Upper lobe of left lung (tissue), 6 donors: ENCODE results near the gene ZNF816. TPM values are rescaled to one million over a fixed set of nuclear protein-coding genes. Genes with fewer than 3 reads are reported as not detected.
"Not testable (repeated sequence)": the region's sequence is repeated elsewhere in the genome, so short reads cannot be mapped to it uniquely, and the experiment has no call there.

Experiments used
- ATAC-seq, 2 donors: fragments of 200-7000 bp; cut with Tn5 transposase; one replicate each; pipeline ENCODE4 v1.9.1; 2022; ENCODE audit warnings: mild to moderate bottlenecking in 2 of 2, moderate library complexity in 2 of 2; ENCODE audit not compliant: low FRiP score in 2 of 2
- DNase-seq, 2 donors: peaks; one replicate each; pipeline ENCODE4 v3.0.0-alpha.2; 2019 to 2020
- H3K27ac ChIP-seq, 4 donors: fragments of 200-600 bp; sonication (generic); one replicate each; pipeline ENCODE4 v1.5.1; 2016 to 2019
- H3K27me3 ChIP-seq, 4 donors: fragments of 200-600 bp; sonication (generic); one replicate each; pipeline ENCODE4 v1.5.1; 2017 to 2019
- H3K36me3 ChIP-seq, 4 donors: fragments of 200-600 bp; sonication (generic); one replicate each; pipeline ENCODE4 v1.5.1; 2016 to 2019
- H3K4me1 ChIP-seq, 4 donors: fragments of 200-600 bp; sonication (generic); one replicate each; pipeline ENCODE4 v1.5.1; 2018 to 2019
- H3K4me3 ChIP-seq, 4 donors: fragments of 200-600 bp; sonication (generic); one replicate each; pipeline ENCODE4 v1.5.1; 2017 to 2019; ENCODE audit warnings: mild to moderate bottlenecking in 2 of 4, moderate library complexity in 1 of 4
- H3K9me3 ChIP-seq, 4 donors: fragments of 200-600 bp; sonication (generic); one replicate each; pipeline ENCODE4 v1.5.1; 2018 to 2019
- CTCF ChIP-seq, 6 experiments: fragments of 450-650 bp in 4 of 6; fragments of 200-600 bp in 2 of 6; sonication (generic) in 2 of 6; IDR thresholded peaks; one replicate each; pipeline ENCODE4 v1.5.1; 2016 to 2019; ENCODE audit warnings: antibody characterized with exemption in 6 of 6
- EP300 ChIP-seq, 4 donors: sonication (generic); formaldehyde crosslinking; IDR thresholded peaks; one replicate each; pipeline ENCODE4 v1.5.1; 2017; ENCODE audit warnings: antibody characterized with exemption in 4 of 4, control low read depth in 2 of 4
- POLR2A ChIP-seq, 4 donors: fragments of 450-650 bp; IDR thresholded peaks; one replicate each; pipeline ENCODE4 v1.5.1; 2016 to 2017; ENCODE audit warnings: antibody characterized with exemption in 4 of 4, mild to moderate bottlenecking in 2 of 4
- POLR2AphosphoS5 ChIP-seq, 2 donors: sonication (generic); formaldehyde crosslinking; IDR thresholded peaks; one replicate each; pipeline ENCODE4 v1.5.1; 2017; ENCODE audit warnings: antibody characterized with exemption in 2 of 2
- WGBS, 2 donors: methylation state at CpG; one replicate each; pipeline ENCODE4 v1.1.5; 2017 to 2018; 5-methylcytosine and 5-hydroxymethylcytosine counted together
- total RNA-seq, 6 donors: library from RNA; depleted of rRNA in 4 of 6; stranded (reverse); fragments of >200 nt in 4 of 6; gene quantifications; one replicate each; pipeline versions ENCODE4 v1.1.0 to v1.2.1, GENCODE V29; 2016 to 2021
- donor health status: DM: no; HTN: no; CAD: no; lungs with moderate emphysema.
- donor health status: DM: no; HTN: yes; CAD: no; lungs with severe emphysema.

Gene ZNF816
- total RNA-seq, 6 donors from 2014 or later, result 6.7 to 14.6 (median 8.8) TPM

- ATAC-seq, result no peak
- 91 to 95% methylated on average over 5 of the region's 5 CpGs for WGBS, 2 donors
These were observed 25.8 kb upstream of the ZNF816 start for GRCh38 chr19:52988506-52988905.

GRCh38 chr19:52987221-52987620 is 24.5 kb upstream of the ZNF816 start:
- Histone ChIP-seq H3K27me3 (no peaks in the 10 kb centered on the region), H3K4me1 (peaks cover 0 to 10% (median 3%) of the 10 kb centered on the region in 4 donors), H3K27ac (no peak overlapping the region), H3K4me3 (no peak overlapping the region), H3K9me3 (peaks cover 0 to 20% (median 11%) of the 10 kb centered on the region in 4 donors), H3K36me3 (peaks cover 0 to 47% (median 6%) of the 10 kb centered on the region in 4 donors)
- DNase-seq (no peak), ATAC-seq (no peak)
- TF ChIP-seq POLR2A (IDR thresholded peaks at IDR 0.05), result no peak
- no peak for TF ChIP-seq CTCF (IDR thresholded peaks at IDR 0.05)
- TF ChIP-seq POLR2AphosphoS5 (IDR thresholded peaks at IDR 0.05), result no peak
- TF ChIP-seq EP300 (IDR thresholded peaks at IDR 0.05), result no peak
- WGBS, 2 donors, result 88 to 89% methylated on average over 3 to 4 of the region's 4 CpGs

More at GRCh38 chr19:52988506-52988905, 25.8 kb upstream of the ZNF816 start:
- H3K4me1 ChIP-seq, result peaks cover 6 to 17% (median 11%) of the 10 kb centered on the region in 4 donors
- H3K4me3 ChIP-seq, result no peak overlapping the region
- peaks cover 0 to 20% (median 11%) of the 10 kb centered on the region in 4 donors for H3K9me3 ChIP-seq
- H3K27me3 ChIP-seq, result no peaks in the 10 kb centered on the region
- TF ChIP-seq EP300 (IDR thresholded peaks at IDR 0.05) (no peak), CTCF (IDR thresholded peaks at IDR 0.05) (no peak), POLR2AphosphoS5 (IDR thresholded peaks at IDR 0.05) (no peak), POLR2A (IDR thresholded peaks at IDR 0.05) (no peak)
- no peak for DNase-seq
- peaks cover 0 to 43% (median 6%) of the 10 kb centered on the region in 4 donors for H3K36me3 ChIP-seq
- H3K27ac ChIP-seq, result no peak overlapping the region

GRCh38 chr19:52983167-52983566 is 20.5 kb upstream of the ZNF816 start:
- not testable (repeated sequence) for ATAC-seq, DNase-seq, H3K27me3 ChIP-seq, H3K4me1 ChIP-seq, H3K27ac ChIP-seq, H3K4me3 ChIP-seq
- 81 to 91% methylated on average over 3 of the region's 3 CpGs for WGBS, 2 donors
- H3K9me3 ChIP-seq, result peaks cover 0 to 20% (median 11%) of the 10 kb centered on the region in 4 donors
- H3K36me3 ChIP-seq, result peaks cover 0 to 34% (median 6%) of the 10 kb centered on the region in 4 donors

GRCh38 chr19:52981329-52981728 is 18.6 kb upstream of the ZNF816 start:
- no peak for ATAC-seq
- Histone ChIP-seq H3K27ac (no peak overlapping the region), H3K27me3 (no peaks in the 10 kb centered on the region), H3K36me3 (peaks cover 0 to 26% (median 6%) of the 10 kb centered on the region in 4 donors), H3K4me1 (no peaks in the 10 kb centered on the region), H3K4me3 (no peak overlapping the region), H3K9me3 (peaks cover 0 to 20% (median 11%) of the 10 kb centered on the region in 4 donors)
- TF ChIP-seq POLR2A (IDR thresholded peaks at IDR 0.05) (no peak), POLR2AphosphoS5 (IDR thresholded peaks at IDR 0.05) (no peak), EP300 (IDR thresholded peaks at IDR 0.05) (no peak), CTCF (IDR thresholded peaks at IDR 0.05) (no peak)
- no peak for DNase-seq
- 48 to 68% methylated on average over 4 of the region's 4 CpGs for WGBS, 2 donors

GRCh38 chr19:52967772-52968171 is 5.1 kb upstream of the ZNF816 start:
- peaks cover 0 to 21% (median 0%) of the 10 kb centered on the region in 4 donors for H3K36me3 ChIP-seq
- no peak overlapping the region for H3K4me3 ChIP-seq
- DNase-seq, result no peak
- TF ChIP-seq EP300 (IDR thresholded peaks at IDR 0.05) (no peak), POLR2AphosphoS5 (IDR thresholded peaks at IDR 0.05) (no peak), CTCF (IDR thresholded peaks at IDR 0.05) (no peak), POLR2A (IDR thresholded peaks at IDR 0.05) (no peak)
- ATAC-seq, result no peak
- no peak overlapping the region for H3K27ac ChIP-seq
- peaks cover 2 to 8% (median 4%) of the 10 kb centered on the region in 4 donors for H3K4me1 ChIP-seq
- peaks cover 0 to 16% (median 4%) of the 10 kb centered on the region in 4 donors for H3K9me3 ChIP-seq
- no peaks in the 10 kb centered on the region for H3K27me3 ChIP-seq
- 94 to 96% methylated on average over 2 of the region's 2 CpGs for WGBS, 2 donors
